ENCODE data around the gene SWSAP1. TPM values are rescaled to one million over a fixed set of nuclear protein-coding genes. Genes with fewer than 3 reads are reported as not detected.

Gene SWSAP1
- total RNA-seq, 4 donors from 2014 or later: 1.6 to 3.7 (median 2.6) TPM

- Histone ChIP-seq H3K9me3 (no peaks in the 10 kb centered on the region), H3K27ac (no peak overlapping the region), H3K4me1 (no peaks in the 10 kb centered on the region), H3K4me3 (no peak overlapping the region), H3K36me3 (no peaks in the 10 kb centered on the region), H3K27me3 (peaks cover 4% of the 10 kb centered on the region)
- no peak for TF ChIP-seq EP300 (IDR thresholded peaks at IDR 0.05)
- TF ChIP-seq CTCF (IDR thresholded peaks at IDR 0.05): no peak
- TF ChIP-seq POLR2A (IDR thresholded peaks at IDR 0.05): no peak
- no peak for TF ChIP-seq POLR2AphosphoS5 (IDR thresholded peaks at IDR 0.05)
- no peak for DNase-seq (ENCODE audit: low spot score in 2 of 2)
- 74% methylated on average over 4 of the region's 4 CpGs for WGBS
Measured at GRCh38 chr19:11390933-11391680, 16.6 kb downstream of the SWSAP1 start.

- 85% methylated on average over 15 of the region's 22 CpGs for WGBS
- Histone ChIP-seq H3K36me3 (no peaks in the 10 kb centered on the region), H3K4me1 (no peaks in the 10 kb centered on the region), H3K4me3 (no peak overlapping the region), H3K9me3 (no peaks in the 10 kb centered on the region), H3K27me3 (peaks cover 4% of the 10 kb centered on the region), H3K27ac (no peak overlapping the region)
- DNase-seq (ENCODE audit: low spot score in 2 of 2): no peak
- TF ChIP-seq POLR2A (IDR thresholded peaks at IDR 0.05) (no peak), EP300 (IDR thresholded peaks at IDR 0.05) (no peak), POLR2AphosphoS5 (IDR thresholded peaks at IDR 0.05) (no peak), CTCF (IDR thresholded peaks at IDR 0.05) (no peak)
Measured at GRCh38 chr19:11397089-11397610, 22.7 kb downstream of the SWSAP1 start.

- no peak for TF ChIP-seq POLR2AphosphoS5 (IDR thresholded peaks at IDR 0.05)
- no peak for TF ChIP-seq CTCF (IDR thresholded peaks at IDR 0.05)
- no peak for TF ChIP-seq POLR2A (IDR thresholded peaks at IDR 0.05)
- TF ChIP-seq EP300 (IDR thresholded peaks at IDR 0.05): no peak
- H3K4me1 ChIP-seq: no peaks in the 10 kb centered on the region
- no peaks in the 10 kb centered on the region for H3K27me3 ChIP-seq
- no peak for DNase-seq (ENCODE audit: low spot score in 2 of 2)
- no peaks in the 10 kb centered on the region for H3K36me3 ChIP-seq
- WGBS: 89% methylated on average over 5 of the region's 9 CpGs
- no peaks in the 10 kb centered on the region for H3K9me3 ChIP-seq
- H3K27ac ChIP-seq: no peak overlapping the region
- H3K4me3 ChIP-seq: no peak overlapping the region
Measured at GRCh38 chr19:11399667-11400066, 25.2 kb downstream of the SWSAP1 start.

GRCh38 chr19:11400798-11401197 lies 26.3 kb downstream of the SWSAP1 start:
- no peaks in the 10 kb centered on the region for H3K4me1 ChIP-seq
- H3K27me3 ChIP-seq: no peaks in the 10 kb centered on the region
- H3K4me3 ChIP-seq: no peak overlapping the region
- no peaks in the 10 kb centered on the region for H3K9me3 ChIP-seq
- DNase-seq (ENCODE audit: low spot score in 2 of 2): no peak
- no peaks in the 10 kb centered on the region for H3K36me3 ChIP-seq
- no peak overlapping the region for H3K27ac ChIP-seq
- TF ChIP-seq EP300 (IDR thresholded peaks at IDR 0.05) (no peak), CTCF (IDR thresholded peaks at IDR 0.05) (no peak), POLR2A (IDR thresholded peaks at IDR 0.05) (no peak), POLR2AphosphoS5 (IDR thresholded peaks at IDR 0.05) (no peak)
- 82% methylated on average over 1 of the region's 1 CpG for WGBS

- DNase-seq (ENCODE audit: low spot score in 2 of 2): no peak
- 66% methylated on average over 6 of the region's 9 CpGs for WGBS
- Histone ChIP-seq H3K36me3 (no peaks in the 10 kb centered on the region), H3K9me3 (no peaks in the 10 kb centered on the region), H3K27me3 (peaks cover 8% of the 10 kb centered on the region), H3K27ac (no peak overlapping the region), H3K4me3 (no peak overlapping the region), H3K4me1 (peaks cover 8% of the 10 kb centered on the region)
- TF ChIP-seq EP300 (IDR thresholded peaks at IDR 0.05) (no peak), POLR2A (IDR thresholded peaks at IDR 0.05) (no peak)
Measured at GRCh38 chr19:11401808-11402543, 27.5 kb downstream of the SWSAP1 start.

All from suprapubic skin (tissue), 4 donors.